ENCODE results near the gene STOX2. TPM values are rescaled to one million over a fixed set of nuclear protein-coding genes. Genes with fewer than 3 reads are reported as not detected.

STOX2 gene
- total and polyA plus RNA-seq, 2 donors (not counting 3 experiments of a cell fraction or from before 2014, with no cell fraction given): 0.03 to 0.24 TPM

DNA sequence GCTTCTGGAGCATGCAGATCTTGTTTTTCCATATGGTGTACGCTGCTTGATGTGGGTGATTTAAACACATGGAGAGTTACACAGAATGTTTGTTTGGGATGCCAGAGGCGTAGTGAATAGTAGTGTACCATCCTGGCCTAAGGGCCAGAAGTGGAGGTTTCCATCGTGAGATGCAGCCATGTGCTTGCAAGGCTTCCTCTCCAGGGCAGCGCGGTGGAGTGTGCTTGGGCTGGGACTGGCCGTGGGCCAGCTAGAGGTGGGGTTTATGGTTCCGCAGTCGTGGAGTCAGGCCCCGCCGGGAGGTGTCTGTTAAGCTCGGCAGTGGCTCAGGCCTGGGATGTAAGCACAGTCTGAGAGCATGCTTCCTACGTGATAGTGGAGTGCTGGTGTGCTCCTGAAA, 14.0 kb downstream of the STOX2 start:
- no peak overlapping the region for H3K4me2 ChIP-seq (ENCODE audit: insufficient read depth, low read length)
- intact Hi-C loops (cut with micrococcal nuclease): no loop called here
- no peaks in the 10 kb centered on the region for H3K9me3 ChIP-seq (replicated peaks; ENCODE audit: control insufficient read depth, insufficient read depth, low read length)
- dilution Hi-C loops (cut with MboI; ENCODE audit: extremely low pct_ligation_motif_present, low sequenced_read_pairs): no loop called here
- TF ChIP-seq MAX (IDR thresholded peaks at IDR 0.05; ENCODE audit: insufficient read depth, insufficient read length) (no peak), POLR2AphosphoS5 (IDR thresholded peaks at IDR 0.05; ENCODE audit: insufficient read depth, low read depth, low read length) (no peak), POLR2A (IDR thresholded peaks at IDR 0.05; ENCODE audit: low read depth, low read length) (no peak), JUN (IDR thresholded peaks at IDR 0.05; ENCODE audit: borderline replicate concordance, insufficient read depth, insufficient read length, low read depth) (no peak), MYC (IDR thresholded peaks at IDR 0.05; ENCODE audit: low read depth, low read length) (no peak), FOS (IDR thresholded peaks at IDR 0.05; ENCODE audit: borderline replicate concordance, insufficient read depth, low read length) (no peak), EZH2 (IDR thresholded peaks at IDR 0.05; ENCODE audit: borderline replicate concordance, low read depth, low read length, severe bottlenecking) (no peak), GATA2 (IDR thresholded peaks at IDR 0.05; ENCODE audit: insufficient read depth, insufficient read length, low read depth, low read length) (no peak)
- TF ChIP-seq, protein P1, sequence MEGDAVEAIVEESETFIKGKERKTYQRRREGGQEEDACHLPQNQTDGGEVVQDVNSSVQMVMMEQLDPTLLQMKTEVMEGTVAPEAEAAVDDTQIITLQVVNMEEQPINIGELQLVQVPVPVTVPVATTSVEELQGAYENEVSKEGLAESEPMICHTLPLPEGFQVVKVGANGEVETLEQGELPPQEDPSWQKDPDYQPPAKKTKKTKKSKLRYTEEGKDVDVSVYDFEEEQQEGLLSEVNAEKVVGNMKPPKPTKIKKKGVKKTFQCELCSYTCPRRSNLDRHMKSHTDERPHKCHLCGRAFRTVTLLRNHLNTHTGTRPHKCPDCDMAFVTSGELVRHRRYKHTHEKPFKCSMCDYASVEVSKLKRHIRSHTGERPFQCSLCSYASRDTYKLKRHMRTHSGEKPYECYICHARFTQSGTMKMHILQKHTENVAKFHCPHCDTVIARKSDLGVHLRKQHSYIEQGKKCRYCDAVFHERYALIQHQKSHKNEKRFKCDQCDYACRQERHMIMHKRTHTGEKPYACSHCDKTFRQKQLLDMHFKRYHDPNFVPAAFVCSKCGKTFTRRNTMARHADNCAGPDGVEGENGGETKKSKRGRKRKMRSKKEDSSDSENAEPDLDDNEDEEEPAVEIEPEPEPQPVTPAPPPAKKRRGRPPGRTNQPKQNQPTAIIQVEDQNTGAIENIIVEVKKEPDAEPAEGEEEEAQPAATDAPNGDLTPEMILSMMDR (IDR thresholded peaks at IDR 0.05; ENCODE audit: extremely low read depth in 1 of 2, insufficient read depth in 1 of 2, low read depth in 1 of 2, low read length in 2 of 2): no peak
- H3K9ac ChIP-seq (replicated peaks; ENCODE audit: extremely low read depth, insufficient read depth, low read length): no peak overlapping the region
- H3K9me1 ChIP-seq (replicated peaks; ENCODE audit: control insufficient read depth, extremely low read depth, insufficient read depth, low read length): no peaks in the 10 kb centered on the region
- H2AFZ ChIP-seq (ENCODE audit: low read depth, low read length): no peak overlapping the region
- ChIA-PET POLR2A (no interaction called here), CTCF (no interaction called here)
- H3K79me2 ChIP-seq (ENCODE audit: control insufficient read depth, insufficient read depth, low read length): no peaks in the 10 kb centered on the region
- H3K27me3 ChIP-seq (ENCODE audit: control insufficient read depth in 2 of 2, insufficient read depth in 2 of 2, low read length in 2 of 2): no peaks in the 10 kb centered on the region
- H3K4me1 ChIP-seq (ENCODE audit: control insufficient read depth, extremely low read depth, insufficient read depth, low read length): no peaks in the 10 kb centered on the region
- no peak for DNase-seq (ENCODE audit: low read depth, low spot score)
- no peak for FAIRE-seq
- H3K27ac ChIP-seq (ENCODE audit: insufficient read depth, low read depth, low read length): no peak overlapping the region
- H3K4me3 ChIP-seq (replicated peaks in 1 of 3; ENCODE audit: insufficient read depth in 1 of 3, low read depth in 1 of 3, low read length in 3 of 3): no peak overlapping the region
- no TSS peak for BruUV-seq (replicated peaks)
- H3K36me3 ChIP-seq (ENCODE audit: control insufficient read depth in 2 of 2, extremely low read depth in 1 of 2, insufficient read depth in 2 of 2, low read length in 2 of 2): no peaks in the 10 kb centered on the region
- no peaks in the 10 kb centered on the region for H4K20me1 ChIP-seq (replicated peaks; ENCODE audit: control insufficient read depth, extremely low read depth, insufficient read depth, low read length)
